NCI-H2171 treated with DMSO at 0.1 percent for 48 hours (cell line): ENCODE data around the gene ACOXL.

Source experiments
- DNase-seq: peaks from one replicate; lab custom pipeline; 2025; lab: John Stamatoyannopoulos, UW

ACOXL gene

GRCh38 chr2:110718990-110719389 is 13.4 kb upstream of the ACOXL start:
- DNase-seq, result no peak

- no peak for DNase-seq
These were observed 11.8 kb upstream of the ACOXL start for GRCh38 chr2:110720547-110720946.

DNA sequence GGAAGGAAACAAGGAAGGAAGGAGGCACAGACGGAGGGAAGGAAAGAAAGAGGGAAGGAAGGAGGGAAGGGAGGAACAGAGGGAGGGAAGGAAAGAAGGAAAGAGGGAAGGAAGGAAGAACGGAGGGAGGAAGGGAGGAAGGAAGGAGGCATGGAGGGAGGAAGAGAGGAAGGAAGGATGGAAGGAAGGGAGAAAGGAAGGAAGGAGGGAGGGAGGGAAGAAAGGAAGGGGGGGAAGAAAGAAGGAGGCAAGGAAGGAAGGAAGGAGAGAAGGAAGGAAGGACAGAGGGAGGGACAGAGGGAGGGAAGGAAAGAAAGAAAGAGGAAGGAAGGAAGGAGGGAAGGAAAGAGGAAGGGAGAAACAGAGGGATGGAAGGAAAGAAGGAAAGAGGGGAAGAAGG is 7.6 kb upstream of the ACOXL start:
- no peak for DNase-seq

DNA sequence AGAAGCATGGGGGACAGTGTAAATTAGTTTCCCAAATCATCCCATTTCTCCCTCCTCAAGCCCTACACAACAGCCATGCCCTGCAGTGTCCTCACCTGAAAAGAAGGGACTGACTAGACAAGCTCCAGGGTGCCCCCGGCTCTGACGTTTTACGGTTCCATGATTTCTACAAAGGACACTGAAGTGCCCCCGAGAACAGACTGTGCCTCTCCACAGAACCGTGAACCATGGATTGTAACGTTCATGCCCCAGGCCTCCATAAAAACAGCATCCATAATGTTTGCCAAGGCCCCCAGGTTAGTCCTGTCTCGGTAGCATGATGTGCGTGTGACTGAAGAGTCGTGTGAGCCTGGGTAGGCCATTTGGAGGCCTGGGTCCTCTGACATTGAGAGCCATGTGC is 7.0 kb upstream of the ACOXL start:
- no peak for DNase-seq

- no peak for DNase-seq
These were observed 6.5 kb upstream of the ACOXL start for GRCh38 chr2:110725859-110726258.

DNA sequence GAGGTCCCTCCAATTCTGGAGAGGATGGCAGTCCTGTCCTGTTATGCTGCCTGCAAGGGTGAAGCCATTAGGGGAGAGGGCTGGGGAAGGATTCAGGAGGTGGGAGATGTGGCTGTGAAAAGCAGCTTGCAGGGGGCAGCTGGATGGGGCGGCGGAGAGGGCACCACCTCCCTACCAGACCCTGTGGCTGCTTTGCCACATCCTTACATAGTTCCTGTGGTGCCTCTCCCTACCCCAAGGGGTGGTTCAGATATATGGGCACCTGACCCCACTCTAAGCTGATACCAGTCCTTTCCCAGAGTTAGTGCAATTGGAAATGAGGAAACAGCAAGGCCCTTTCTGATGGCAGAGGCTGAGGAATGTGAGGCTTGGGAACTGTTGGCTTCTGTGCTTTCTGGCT is 6.1 kb upstream of the ACOXL start:
- DNase-seq, result no peak

- no peak for DNase-seq
These were observed 4.5 kb upstream of the ACOXL start for GRCh38 chr2:110727923-110728322.

GRCh38 chr2:110729106-110729505 is 3.3 kb upstream of the ACOXL start:
- no peak for DNase-seq

DNA sequence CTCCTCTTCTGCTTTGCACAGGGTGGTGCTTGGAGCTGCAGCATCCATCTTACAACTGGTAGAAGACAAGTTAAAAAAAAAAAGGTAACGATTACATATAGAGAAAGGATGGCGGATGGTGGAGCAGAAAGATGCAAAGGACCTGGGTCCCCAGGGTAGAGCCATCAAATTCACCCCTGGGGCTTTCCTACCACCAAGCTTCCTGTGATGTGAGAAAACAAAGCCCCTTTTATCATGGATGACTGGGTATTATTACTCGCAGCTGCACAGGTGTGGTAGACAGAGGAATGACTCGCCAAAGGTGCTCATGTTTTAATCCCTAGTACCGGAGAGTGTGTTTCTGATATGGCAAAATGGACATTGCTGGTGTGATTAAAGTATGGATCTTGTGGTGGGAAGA is 1.3 kb upstream of the ACOXL start:
- DNase-seq, result no peak

GRCh38 chr2:110735366-110735765 is 3.0 kb downstream of the ACOXL start:
- DNase-seq, result no peak

DNA sequence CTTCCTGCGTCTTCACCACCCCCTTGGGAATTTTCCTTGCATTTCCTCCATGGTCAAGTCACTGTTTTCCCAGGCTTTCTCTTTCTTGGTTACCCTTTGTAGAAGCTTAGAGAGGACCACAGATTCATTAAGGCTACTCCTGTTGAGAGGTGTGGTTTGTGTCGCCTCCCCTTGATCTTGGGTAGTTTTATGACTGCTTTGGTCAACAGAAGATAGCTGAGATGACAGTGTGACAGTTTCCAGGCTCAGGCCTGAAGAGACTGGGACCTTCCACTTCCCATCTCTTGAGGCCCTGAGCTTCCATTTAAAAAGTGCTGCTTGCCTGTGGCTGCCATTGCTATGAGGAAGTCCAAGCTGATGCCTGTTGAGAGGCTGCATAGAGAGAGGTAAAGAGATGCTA is 5.4 kb downstream of the ACOXL start:
- DNase-seq, result no peak

DNA sequence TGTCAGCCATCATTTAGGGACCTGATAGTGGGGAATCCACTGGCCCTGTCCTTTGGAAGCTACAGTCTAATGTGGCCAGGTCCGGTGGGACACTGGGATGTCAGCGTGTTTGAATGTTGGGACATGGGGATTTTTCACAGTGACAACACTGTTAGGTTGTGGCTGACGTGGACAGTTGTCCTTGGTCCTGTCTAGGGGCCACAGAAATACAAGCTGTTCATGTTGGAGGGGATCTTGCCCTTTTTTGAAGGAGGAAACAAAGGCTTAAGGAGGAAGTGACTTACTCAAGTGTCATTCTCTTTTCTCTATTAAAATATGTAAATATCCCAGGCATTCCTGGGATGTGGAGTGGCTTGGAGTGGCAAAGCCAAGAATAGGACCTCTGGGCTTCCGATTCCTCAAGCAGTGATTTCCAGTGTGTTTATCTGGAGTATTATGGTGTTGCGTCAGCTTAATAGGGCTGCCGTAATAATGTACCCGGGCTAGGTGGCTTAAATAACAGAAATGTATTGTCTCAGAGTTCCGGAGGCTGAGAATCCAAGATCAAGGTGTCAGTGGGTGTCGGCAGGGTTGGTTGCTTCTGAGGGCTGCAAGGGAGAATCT is 8.5 kb downstream of the ACOXL start:
- no peak for DNase-seq

DNA sequence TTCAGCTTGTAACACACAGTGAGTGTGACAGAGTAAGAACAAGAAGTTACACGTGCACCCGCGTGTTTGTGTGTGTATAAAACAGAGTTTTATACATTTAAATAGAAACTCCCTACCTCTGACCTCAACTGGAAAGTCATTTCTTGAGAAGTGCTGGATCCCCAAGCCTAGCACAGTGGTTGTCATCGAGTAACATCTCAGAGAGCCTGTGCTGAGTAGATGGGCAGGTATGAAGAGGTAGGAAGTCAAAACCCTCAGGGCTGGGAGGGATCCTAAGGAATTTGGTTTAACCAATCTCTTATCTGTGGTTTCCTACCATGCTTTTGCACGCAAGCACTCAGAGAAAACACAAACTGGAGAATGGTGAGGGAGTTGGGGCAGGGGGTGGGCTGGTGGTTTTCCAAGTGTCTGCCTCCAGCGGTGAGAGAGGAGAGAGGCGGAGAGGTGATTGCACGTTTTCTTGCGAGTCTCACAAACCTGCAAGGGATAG is 9.2 kb downstream of the ACOXL start:
- no peak for DNase-seq

DNA sequence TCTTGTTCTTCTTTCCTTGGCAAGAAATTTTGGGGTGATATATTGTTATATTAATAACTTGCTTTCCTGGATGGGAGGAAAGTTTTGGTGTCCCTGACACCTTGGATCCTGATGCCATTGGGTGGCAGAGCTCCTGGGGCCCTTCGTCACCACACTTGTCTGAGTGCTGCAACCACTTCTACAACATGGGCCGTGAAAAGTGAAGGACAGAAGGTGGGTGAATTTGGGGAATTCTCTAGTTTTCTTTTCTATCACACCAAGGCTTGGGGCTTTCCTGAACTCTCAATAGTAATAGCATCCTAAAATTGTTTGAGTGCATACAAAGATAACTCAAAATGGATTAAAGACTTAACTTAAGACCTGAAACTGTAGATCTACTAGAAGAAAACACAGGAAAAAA is 10.0 kb downstream of the ACOXL start:
- no peak for DNase-seq

- DNase-seq, result no peak
These were observed 11.2 kb downstream of the ACOXL start for GRCh38 chr2:110743600-110743999.

- no peak for DNase-seq
These were observed 12.1 kb downstream of the ACOXL start for GRCh38 chr2:110744429-110744828.

DNA sequence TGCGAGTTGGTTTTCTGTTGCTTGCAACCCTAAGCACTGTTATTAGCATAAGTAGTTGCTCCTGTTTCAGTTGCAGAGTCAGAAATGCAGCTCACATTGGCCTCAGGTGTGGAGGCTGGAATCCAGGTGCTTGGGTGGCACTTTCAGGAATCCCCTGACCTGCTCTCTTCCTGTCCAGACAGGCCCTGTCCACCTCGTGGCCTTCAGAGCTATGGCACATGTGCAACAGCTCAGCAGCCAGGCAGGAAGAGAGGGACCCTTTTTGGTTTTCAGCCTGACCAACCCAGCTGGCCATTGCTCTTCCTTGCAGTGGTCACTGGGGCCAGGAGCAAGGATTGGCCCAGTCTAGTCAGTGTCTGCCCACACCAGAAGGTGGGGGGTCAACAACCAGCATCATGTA is 12.7 kb downstream of the ACOXL start:
- no peak for DNase-seq

GRCh38 chr2:110746586-110747521 is 14.5 kb downstream of the ACOXL start:
- DNase-seq, result no peak

- no peak for DNase-seq
These were observed 15.4 kb downstream of the ACOXL start for GRCh38 chr2:110747522-110748488.

- peak; percentile 97 for DNase-seq
These were observed 16.1 kb downstream of the ACOXL start for GRCh38 chr2:110748489-110748867.

DNA sequence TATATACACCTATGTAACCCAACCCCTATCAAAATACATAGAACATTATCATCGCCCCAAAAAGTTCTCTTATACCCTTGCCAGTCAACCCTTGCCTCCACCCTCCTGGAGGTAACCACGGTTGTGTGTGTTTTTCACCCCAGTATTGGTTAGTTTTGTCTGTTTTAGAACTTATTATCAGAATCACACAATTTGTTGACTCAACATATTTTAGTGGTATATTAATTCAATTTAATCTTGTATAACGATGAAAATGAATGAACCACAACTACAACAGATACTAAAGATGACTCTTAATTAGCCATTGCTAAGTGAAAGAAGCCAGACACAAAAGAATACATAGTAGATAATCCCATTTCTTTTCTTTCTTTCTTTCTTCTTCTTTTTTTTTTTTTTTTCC is 19.3 kb downstream of the ACOXL start:
- DNase-seq, result no peak

DNA sequence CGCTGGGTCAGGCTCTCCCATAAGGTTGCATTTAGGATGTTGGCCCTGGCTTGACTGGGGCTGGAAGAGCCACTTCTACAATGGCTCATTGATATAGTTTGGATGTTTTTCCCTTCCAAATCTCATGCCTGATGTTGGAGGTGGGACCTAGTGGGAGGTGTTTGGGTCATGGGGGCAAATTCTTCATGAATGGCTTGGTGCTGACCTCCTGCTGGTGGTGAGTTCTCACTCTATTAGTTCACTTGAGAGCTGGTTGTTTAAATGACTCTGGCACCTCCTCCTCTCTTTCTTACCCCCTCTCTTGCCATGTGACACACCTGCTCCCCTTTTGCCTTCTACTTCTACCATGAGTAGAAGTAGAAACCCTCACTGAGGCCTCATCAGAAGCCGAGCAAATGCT is 20.5 kb downstream of the ACOXL start:
- no peak for DNase-seq
